HEK293 (cell line): ENCODE measurements around the gene DCST2.
A peak's percentile ranks its signal among the peaks of the same experiment; 100 is the strongest.

Experiments
- ATF2 ChIP-seq: fragments of 450-650 bp; formaldehyde crosslinking; IDR thresholded peaks from 2 replicates; pipeline ENCODE4 v1.5.1; 2016; ENCODE audit warnings: missing biosample characterization, missing genetic modification characterization, low read depth
- BCL11A ChIP-seq: fragments of 450-650 bp; formaldehyde crosslinking; IDR thresholded peaks from 2 replicates; pipeline ENCODE4 v1.5.1; 2016; ENCODE audit warnings: low read depth, missing biosample characterization, missing genetic modification characterization
- ELK4 ChIP-seq: IDR thresholded peaks from 2 replicates; pipeline ENCODE4 v1.6.1; 2011; ENCODE audit warnings: mild to moderate bottlenecking, low read depth, low read length, borderline replicate concordance
- GLI4 ChIP-seq: fragments of 450-650 bp; formaldehyde crosslinking; IDR thresholded peaks from 2 replicates; pipeline ENCODE4 v1.5.1; 2016; ENCODE audit warnings: missing biosample characterization, missing genetic modification characterization
- HOXD13 ChIP-seq: sonication (generic); formaldehyde crosslinking; IDR thresholded peaks from 2 replicates; pipeline ENCODE4 v1.8.0; 2022; ENCODE audit warnings: missing genetic modification reagents, borderline replicate concordance
- REPIN1 ChIP-seq: fragments of 450-650 bp; formaldehyde crosslinking; IDR thresholded peaks from 2 replicates; pipeline ENCODE4 v1.5.1; 2017; ENCODE audit warnings: missing biosample characterization, missing genetic modification characterization, low read depth
- SP7 ChIP-seq: fragments of 450-650 bp; formaldehyde crosslinking; IDR thresholded peaks from 2 replicates; pipeline ENCODE4 v1.5.1; 2016; ENCODE audit warnings: missing biosample characterization, missing genetic modification characterization
- ZBTB26 ChIP-seq: fragments of 450-650 bp; formaldehyde crosslinking; optimal IDR thresholded peaks from 2 replicates; pipeline ENCODE3; 2016; ENCODE audit warnings: missing biosample characterization, mild to moderate bottlenecking, missing genetic modification characterization
- ZBTB44 ChIP-seq: fragments of 450-650 bp; IDR thresholded peaks from 2 replicates; pipeline ENCODE4 v1.5.1; 2018; ENCODE audit warnings: missing biosample characterization, mild to moderate bottlenecking, missing genetic modification characterization
- ZBTB7A ChIP-seq: fragments of 450-650 bp; formaldehyde crosslinking; IDR thresholded peaks from 2 replicates; pipeline ENCODE4 v1.5.1; 2016; ENCODE audit warnings: low read depth, missing biosample characterization, missing genetic modification characterization
- ZIC2 ChIP-seq: fragments of 450-650 bp; formaldehyde crosslinking; IDR thresholded peaks from 2 replicates; pipeline ENCODE4 v1.5.1; 2016; ENCODE audit warnings: missing biosample characterization, missing genetic modification characterization
- ZNF10 ChIP-seq: fragments of 450-650 bp; formaldehyde crosslinking; IDR thresholded peaks from 2 replicates; pipeline ENCODE4 v1.5.1; 2017; ENCODE audit warnings: missing biosample characterization, missing genetic modification characterization
- ZNF112 ChIP-seq: fragments of 450-650 bp; formaldehyde crosslinking; IDR thresholded peaks from 2 replicates; pipeline ENCODE4 v1.5.0; 2017; ENCODE audit warnings: missing biosample characterization, missing genetic modification characterization
- ZNF114 ChIP-seq: fragments of 450-650 bp; formaldehyde crosslinking; IDR thresholded peaks from 2 replicates; pipeline ENCODE4 v1.5.0; 2017; ENCODE audit warnings: missing biosample characterization, missing genetic modification characterization
- ZNF121 ChIP-seq: fragments of 450-650 bp; formaldehyde crosslinking; IDR thresholded peaks from 2 replicates; pipeline ENCODE4 v1.5.1; 2016; ENCODE audit warnings: missing biosample characterization, missing genetic modification characterization
- ZNF146 ChIP-seq: fragments of 450-650 bp; formaldehyde crosslinking; IDR thresholded peaks from 2 replicates; pipeline ENCODE4 v1.5.1; 2016; ENCODE audit warnings: missing biosample characterization, missing genetic modification characterization
- ZNF155 ChIP-seq: fragments of 450-650 bp; formaldehyde crosslinking; IDR thresholded peaks from 2 replicates; pipeline ENCODE4 v1.5.1; 2016; ENCODE audit warnings: missing biosample characterization, missing genetic modification characterization
- ZNF223 ChIP-seq: fragments of 450-650 bp; formaldehyde crosslinking; IDR thresholded peaks from 2 replicates; pipeline ENCODE4 v1.5.1; 2016; ENCODE audit warnings: missing biosample characterization, missing genetic modification characterization
- ZNF23 ChIP-seq: fragments of 450-650 bp; formaldehyde crosslinking; IDR thresholded peaks from 2 replicates; pipeline ENCODE4 v1.5.1; 2016; ENCODE audit warnings: missing biosample characterization, missing genetic modification characterization, borderline replicate concordance
- ZNF280C ChIP-seq: fragments of 450-650 bp; formaldehyde crosslinking; IDR thresholded peaks from 2 replicates; pipeline ENCODE4 v1.5.1; 2016; ENCODE audit warnings: missing biosample characterization, missing genetic modification characterization
- ZNF280D ChIP-seq: fragments of 450-650 bp; formaldehyde crosslinking; IDR thresholded peaks from 2 replicates; pipeline ENCODE4 v1.5.1; 2016; ENCODE audit warnings: missing biosample characterization, missing genetic modification characterization
- ZNF404 ChIP-seq: fragments of 450-650 bp; formaldehyde crosslinking; IDR thresholded peaks from 2 replicates; pipeline ENCODE4 v1.5.1; 2017; ENCODE audit warnings: missing biosample characterization, missing genetic modification characterization
- ZNF416 ChIP-seq: fragments of 450-650 bp; formaldehyde crosslinking; IDR thresholded peaks from 2 replicates; pipeline ENCODE4 v1.5.1; 2016; ENCODE audit warnings: missing biosample characterization, missing genetic modification characterization
- ZNF513 ChIP-seq: fragments of 450-650 bp; IDR thresholded peaks from 2 replicates; pipeline ENCODE4 v1.5.1; 2018; ENCODE audit warnings: missing biosample characterization, missing genetic modification characterization
- ZNF596 ChIP-seq: fragments of 450-650 bp; IDR thresholded peaks from 2 replicates; pipeline ENCODE4 v1.5.0; 2018; ENCODE audit warnings: missing biosample characterization, mild to moderate bottlenecking, missing genetic modification characterization, moderate library complexity
- ZNF600 ChIP-seq: fragments of 450-650 bp; formaldehyde crosslinking; IDR thresholded peaks from 2 replicates; pipeline ENCODE4 v1.5.1; 2016; ENCODE audit warnings: missing biosample characterization, missing genetic modification characterization
- ZNF843 ChIP-seq: fragments of 450-650 bp; formaldehyde crosslinking; IDR thresholded peaks from 2 replicates; pipeline ENCODE4 v1.5.1; 2016; ENCODE audit warnings: missing biosample characterization, missing genetic modification characterization
- ZSCAN16 ChIP-seq: fragments of 450-650 bp; formaldehyde crosslinking; IDR thresholded peaks from 2 replicates; pipeline ENCODE4 v1.5.1; 2016; ENCODE audit warnings: missing biosample characterization, missing genetic modification characterization

Gene DCST2

GRCh38 chr1:155051777-155052398 is 18.3 kb upstream of the DCST2 start (continued):
- 0 out of 2 replicates have a peak, but pooled peaks have one; percentile 2 for TF ChIP-seq ZNF600 (tag by site-specific recombination)
- TF ChIP-seq ATF2 (tag by site-specific recombination) = no peak
- TF ChIP-seq ZSCAN16 (tag by site-specific recombination) = no peak
- no peak for TF ChIP-seq ZNF10 (tag by site-specific recombination)
- TF ChIP-seq ZNF404 = no peak
- TF ChIP-seq ZBTB7A (tag by site-specific recombination) = no peak
- no peak for TF ChIP-seq ZNF121 (tag by site-specific recombination)
- TF ChIP-seq ZBTB26 = peak; percentile 22
- TF ChIP-seq BCL11A (tag by site-specific recombination) = no peak
- 0 out of 2 replicates have a peak, but pooled peaks have one; percentile 13 for TF ChIP-seq SP7 (tag by site-specific recombination)
- no peak for TF ChIP-seq ELK4
- no peak for TF ChIP-seq GLI4 (tag by site-specific recombination)
- no peak for TF ChIP-seq ZNF155 (tag by site-specific recombination)
- TF ChIP-seq HOXD13 (CRISPR knock-in tag) = no peak
- no peak for TF ChIP-seq ZNF23
- no peak for TF ChIP-seq ZNF596
- TF ChIP-seq ZNF416 (tag by site-specific recombination) = no peak
- no peak for TF ChIP-seq ZNF280C (tag by site-specific recombination)
- no peak for TF ChIP-seq ZNF280D
- no peak for TF ChIP-seq ZNF843
- no peak for TF ChIP-seq ZNF112
- no peak for TF ChIP-seq ZBTB44 (tag by site-specific recombination)
- TF ChIP-seq ZNF114 (tag by site-specific recombination) = no peak
- no peak for TF ChIP-seq ZNF223 (tag by site-specific recombination)
- TF ChIP-seq ZNF146 (tag by site-specific recombination) = no peak
- no peak for TF ChIP-seq REPIN1
- TF ChIP-seq ZNF513 (tag by site-specific recombination) = no peak
- no peak for TF ChIP-seq ZIC2 (tag by site-specific recombination)
